GM18868 (cell line): ENCODE data around the gene OGN.
"Not testable (repeated sequence)": the region's sequence is repeated elsewhere in the genome, so short reads cannot be mapped to it uniquely, and the experiment has no call there.

ENCODE experiments used
- ATAC-seq: cut with Tn5 transposase; IDR thresholded peaks from one replicate; pipeline ENCODE4 v1.9.1; 2021; ENCODE audit warnings: mild to moderate bottlenecking, moderate library complexity; ENCODE audit not compliant: unreplicated experiment

Gene OGN

GRCh38 chr9:92404042-92404836 is at the start of gene OGN:
Gene OGN, minus strand, starts transcription at chr9:92404578. Its CDS starts 1,171 bp downstream, at chr9:92403407.
- no peak for ATAC-seq

GRCh38 chr9:92446536-92446935 is 42.2 kb upstream of the OGN start:
- ATAC-seq, result no peak

- no peak for ATAC-seq
These were observed 40.5 kb upstream of the OGN start for GRCh38 chr9:92444841-92445240.

GRCh38 chr9:92440751-92441046 is 36.3 kb upstream of the OGN start:
- ATAC-seq, result no peak

GRCh38 chr9:92439921-92440750 is 35.8 kb upstream of the OGN start:
- ATAC-seq, result no peak

GRCh38 chr9:92438900-92439526 is 34.6 kb upstream of the OGN start:
- ATAC-seq, result no peak

- ATAC-seq, result no peak
These were observed 30.9 kb upstream of the OGN start for GRCh38 chr9:92435263-92435662.

- no peak for ATAC-seq
These were observed 28.7 kb upstream of the OGN start for GRCh38 chr9:92432972-92433548.

GRCh38 chr9:92432350-92432749 is 28.0 kb upstream of the OGN start:
- no peak for ATAC-seq

GRCh38 chr9:92429836-92430235 is 25.5 kb upstream of the OGN start:
- ATAC-seq, result no peak

GRCh38 chr9:92426501-92427145 is 22.2 kb upstream of the OGN start:
- ATAC-seq, result no peak

GRCh38 chr9:92425474-92425873 is 21.1 kb upstream of the OGN start:
- ATAC-seq, result no peak

- ATAC-seq, result no peak
These were observed 20.0 kb upstream of the OGN start, which contains the start of gene OMD for GRCh38 chr9:92424340-92424739. Gene OMD, minus strand, starts transcription at chr9:92424471. Its CDS starts 6,913 bp downstream, at chr9:92417558.

- ATAC-seq, result no peak
These were observed 19.2 kb upstream of the OGN start for GRCh38 chr9:92423612-92424011.

GRCh38 chr9:92422611-92423338 is 18.4 kb upstream of the OGN start:
- ATAC-seq, result no peak

GRCh38 chr9:92414566-92414965 is 10.2 kb upstream of the OGN start:
- ATAC-seq, result no peak

GRCh38 chr9:92411157-92411556 is 6.8 kb upstream of the OGN start:
- ATAC-seq, result not testable (repeated sequence)

- no peak for ATAC-seq
These were observed 4.5 kb upstream of the OGN start for GRCh38 chr9:92408747-92409478.

- no peak for ATAC-seq
These were observed 3.4 kb upstream of the OGN start for GRCh38 chr9:92407818-92408217.
